Endometrium (tissue), 2 donors: ENCODE measurements around the gene TRAPPC10.

Experiments used
- FAIRE-seq: peaks from 2 replicates; lab custom pipeline; 2012; peaks lifted over from hg19 to GRCh38; lab: Jason Lieb, UNC
- donor health status: control.
- donor health status: control.

Gene TRAPPC10

DNA sequence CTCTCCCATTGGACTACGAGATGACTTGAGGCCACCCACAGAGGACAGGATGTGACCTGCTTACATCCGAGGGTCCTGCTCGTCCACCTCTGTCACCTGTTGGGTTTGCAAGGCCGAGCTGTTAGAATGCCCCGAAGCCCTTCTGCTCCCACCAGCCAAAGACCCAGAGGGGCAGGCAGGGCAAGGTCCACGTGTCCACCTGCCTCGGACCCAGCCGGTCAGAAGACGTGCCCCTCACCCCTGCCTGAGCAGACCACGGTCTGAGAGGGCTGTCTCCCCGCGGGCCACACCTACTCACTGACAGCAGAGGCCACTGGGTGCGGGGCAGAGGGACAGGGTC lies 30.3 kb upstream of the TRAPPC10 start:
- no peak for FAIRE-seq

DNA sequence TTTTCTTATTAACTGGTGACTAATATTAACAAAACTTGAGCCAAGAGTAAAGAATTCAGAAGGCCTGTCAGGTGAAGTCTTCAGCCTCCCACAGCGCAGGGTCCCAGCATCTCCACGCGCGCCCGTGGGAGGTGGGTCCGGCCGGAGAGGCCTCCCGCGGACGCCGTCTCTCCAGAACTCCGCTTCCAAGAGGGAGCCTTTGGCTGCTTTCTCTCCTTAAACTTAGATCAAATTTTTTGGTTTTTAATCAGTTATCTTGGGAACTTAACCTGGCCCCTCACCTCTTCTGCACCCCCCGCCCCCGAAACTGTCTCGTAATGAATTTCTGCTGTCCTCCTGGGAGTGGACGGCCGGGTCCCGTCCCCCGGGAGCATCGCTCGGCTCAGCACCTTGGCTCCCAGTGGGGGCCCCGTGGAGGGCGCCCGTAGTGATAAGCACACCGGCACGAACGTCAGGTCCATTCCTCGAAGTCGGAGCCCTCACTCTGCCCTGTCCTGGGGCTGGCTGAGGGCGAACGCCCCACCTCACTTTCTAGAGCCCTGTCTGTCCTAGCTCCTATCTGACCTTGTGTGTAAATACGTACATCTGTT lies 29.5 kb upstream of the TRAPPC10 start:
- no peak for FAIRE-seq

DNA sequence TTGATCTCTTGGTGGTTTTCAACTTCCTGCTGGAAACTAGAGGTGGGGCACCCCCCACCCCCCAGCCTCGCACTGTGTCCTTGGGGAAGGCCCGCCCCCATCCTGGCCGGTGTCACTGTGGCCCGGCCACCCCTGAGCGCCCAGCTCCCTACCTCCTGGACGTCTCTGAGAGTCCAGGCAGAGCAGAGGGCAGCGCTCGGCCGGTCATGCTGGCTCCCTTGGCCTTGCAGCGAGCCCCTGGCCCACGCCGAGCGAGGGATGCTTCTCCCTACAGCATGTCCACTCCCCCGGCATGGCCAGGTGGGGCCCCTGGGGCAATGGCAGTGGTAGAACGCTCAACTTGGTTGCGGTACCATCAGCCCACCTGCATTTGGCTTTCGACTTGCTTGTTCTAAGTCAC lies 28.7 kb upstream of the TRAPPC10 start:
- FAIRE-seq: no peak

- no peak for FAIRE-seq
These were observed 28.2 kb upstream of the TRAPPC10 start for GRCh38 chr21:43983860-43984420.

DNA sequence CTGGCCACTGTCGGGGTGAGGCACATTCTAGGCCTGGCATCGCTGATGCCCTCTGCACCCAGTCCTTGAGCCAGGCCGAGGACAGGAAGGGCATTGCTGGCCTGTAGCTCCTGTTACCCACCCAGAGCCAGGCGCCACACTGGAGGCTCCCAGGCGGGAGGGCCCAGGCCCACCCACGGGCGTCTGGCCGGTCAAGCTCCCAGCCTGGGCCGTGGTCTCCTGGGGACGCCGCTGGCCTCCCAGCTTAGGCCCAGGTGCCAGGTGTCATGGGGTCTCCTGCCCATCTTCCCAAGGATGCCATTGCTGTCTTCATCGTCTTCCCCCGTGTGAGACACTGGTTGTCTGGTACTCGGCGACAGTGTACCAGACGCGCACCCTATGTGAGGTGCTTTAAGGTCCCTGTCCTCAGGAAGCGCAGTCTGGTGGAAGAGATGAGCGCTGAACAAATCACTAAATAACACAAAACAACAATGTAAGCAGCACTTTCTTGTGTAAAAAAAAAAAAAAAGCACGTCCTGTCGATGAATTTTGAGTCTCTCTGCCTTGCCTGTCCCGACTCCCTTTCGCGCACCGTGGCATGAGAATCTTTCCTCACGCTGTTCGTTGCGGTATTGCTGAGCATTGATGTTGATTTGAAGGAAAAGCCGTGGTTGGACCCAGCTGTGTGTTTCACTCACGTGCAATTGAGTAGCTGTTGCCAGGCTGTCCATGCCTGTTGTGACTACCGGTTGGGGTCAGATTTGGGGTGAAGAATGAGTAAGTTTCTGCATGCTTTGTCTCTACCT lies 27.0 kb upstream of the TRAPPC10 start:
- no peak for FAIRE-seq

- FAIRE-seq: no peak
These were observed 26.3 kb upstream of the TRAPPC10 start for GRCh38 chr21:43985690-43986251.

DNA sequence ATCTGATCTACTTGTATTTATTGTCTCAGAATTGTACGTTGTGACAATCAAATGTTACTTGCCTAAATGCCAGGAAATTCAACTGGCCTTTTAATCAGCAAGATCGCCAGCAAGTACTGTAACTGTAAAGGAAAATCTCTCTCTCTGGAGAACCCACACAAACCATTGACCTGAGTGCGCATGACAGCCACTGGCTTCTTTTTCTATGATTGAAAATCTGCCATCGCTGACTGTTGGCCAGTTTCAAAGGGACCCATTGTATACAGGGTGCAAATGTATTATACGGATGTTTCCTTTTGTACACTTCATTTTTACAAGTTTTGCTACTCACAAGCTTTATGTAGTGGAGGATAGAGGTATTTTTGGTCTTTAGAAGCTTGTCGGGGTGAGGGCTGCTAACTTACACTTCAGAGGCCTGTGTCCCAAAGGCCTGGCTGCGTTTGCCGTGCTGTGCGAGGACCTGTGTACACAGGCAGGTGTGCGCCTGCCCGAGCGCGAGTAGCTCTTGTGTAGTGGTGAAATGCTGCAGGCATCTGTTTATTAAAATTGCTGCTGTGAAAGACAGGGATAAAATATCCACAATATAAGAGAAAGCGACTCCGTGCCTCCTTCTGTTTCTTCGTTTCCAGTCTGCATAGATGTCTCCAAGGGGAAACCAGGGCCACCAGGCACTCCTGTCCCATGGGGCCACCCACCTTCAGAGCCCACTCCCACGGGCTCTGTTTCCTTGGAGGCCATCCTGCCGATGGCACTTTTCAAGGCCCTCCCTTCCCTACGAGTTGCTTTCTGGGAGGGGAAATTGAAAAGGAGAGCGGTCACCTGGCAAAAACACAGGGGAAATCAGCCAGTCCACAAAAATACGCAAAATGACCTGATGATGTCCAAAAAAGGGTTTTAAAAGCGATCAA lies 25.3 kb upstream of the TRAPPC10 start:
- FAIRE-seq: no peak

DNA sequence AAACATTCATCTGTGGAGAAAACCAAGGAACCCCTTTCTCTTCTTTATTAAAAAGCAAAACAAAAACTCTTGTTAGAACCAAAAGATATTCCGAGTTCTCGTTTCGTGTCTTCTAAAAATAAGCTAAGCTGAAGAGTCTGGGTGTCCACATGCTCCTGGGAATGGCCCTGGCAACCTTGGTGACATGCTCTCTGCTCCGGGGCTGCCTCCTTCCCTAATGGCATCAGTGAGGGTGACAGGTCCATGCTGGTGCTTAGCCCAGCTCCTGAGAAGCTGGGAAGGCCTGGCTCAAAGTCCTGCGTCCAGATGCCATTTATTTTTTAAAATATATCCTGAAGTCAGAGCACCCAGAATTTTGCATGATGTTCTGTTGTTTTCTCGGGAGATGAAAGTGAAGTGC lies 24.6 kb upstream of the TRAPPC10 start:
- FAIRE-seq: no peak

DNA sequence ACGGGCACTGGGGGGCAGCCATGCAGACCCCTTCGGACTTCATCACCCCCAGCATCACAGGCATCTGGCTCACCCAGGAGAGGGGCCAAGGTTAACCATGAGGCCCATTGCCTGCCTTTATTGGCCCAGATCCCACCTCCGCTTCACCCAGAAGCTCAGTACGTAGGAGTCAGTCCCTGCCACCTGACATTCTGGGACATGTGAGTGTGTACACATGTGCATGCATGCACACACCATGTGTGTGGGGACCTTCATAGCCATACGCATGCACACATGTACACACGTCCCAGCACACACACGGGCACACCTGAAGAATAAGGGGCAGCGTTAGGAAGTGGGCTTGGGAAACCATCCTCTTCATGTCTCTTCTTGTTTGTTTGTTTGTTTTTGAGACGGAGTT lies 24.1 kb upstream of the TRAPPC10 start:
- FAIRE-seq: no peak

DNA sequence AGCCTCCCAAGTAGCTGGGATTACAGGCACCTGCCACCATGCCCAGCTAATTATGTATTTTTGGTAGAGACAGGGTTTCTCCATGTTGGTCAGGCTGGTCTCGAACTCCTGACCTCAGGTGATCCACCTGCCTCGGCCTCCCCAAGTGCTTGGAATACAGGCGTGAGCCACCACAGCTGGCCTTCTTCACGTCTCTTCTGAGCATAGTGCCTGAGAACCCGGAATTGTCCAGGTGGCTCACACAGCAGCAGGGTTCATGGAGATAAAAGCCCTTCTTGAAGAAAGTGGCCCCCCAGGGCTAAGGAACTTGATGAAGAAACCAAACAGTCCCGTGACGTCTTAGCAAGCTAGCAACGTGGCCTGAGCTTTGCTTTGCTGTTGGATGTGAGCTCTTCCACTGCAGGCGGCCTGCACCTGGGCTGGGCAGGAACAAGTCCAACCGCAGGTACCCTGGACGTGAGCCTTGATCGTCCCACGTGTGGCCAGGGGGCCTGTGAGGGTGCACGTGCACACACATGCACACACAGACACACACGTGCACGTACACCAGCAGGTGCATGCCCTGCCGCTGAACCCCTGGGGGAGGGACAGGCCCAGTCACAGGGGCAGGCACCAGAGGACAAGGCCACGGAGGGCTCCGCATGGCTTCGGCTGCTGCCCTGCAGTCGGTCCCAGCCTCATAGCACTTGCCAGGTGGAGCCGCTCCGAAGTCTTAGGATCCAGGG lies 23.4 kb upstream of the TRAPPC10 start:
- FAIRE-seq: no peak

GRCh38 chr21:43989401-43989800 lies 22.7 kb upstream of the TRAPPC10 start:
- FAIRE-seq: no peak

GRCh38 chr21:43991447-43991991 lies 20.6 kb upstream of the TRAPPC10 start:
- FAIRE-seq: no peak

DNA sequence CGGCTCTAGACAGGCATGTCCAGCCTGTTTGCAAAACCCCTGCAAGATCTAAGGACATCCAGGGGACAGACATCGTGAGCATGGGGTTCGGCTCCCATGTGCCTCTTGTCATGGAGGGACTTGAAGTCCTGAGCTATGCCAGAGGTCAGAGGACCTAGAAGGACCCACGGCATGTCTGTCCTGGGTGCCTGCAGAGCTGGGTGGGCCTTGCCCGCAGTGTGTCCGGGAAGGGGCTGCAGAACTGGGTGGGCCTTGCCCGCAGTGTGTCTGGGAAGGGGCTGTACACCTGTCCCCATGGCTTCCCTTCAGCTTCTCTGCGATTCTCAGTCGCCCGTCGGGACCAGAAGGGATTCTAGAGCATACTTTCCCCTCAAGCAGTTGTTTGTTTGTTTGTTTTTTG lies 20.0 kb upstream of the TRAPPC10 start:
- no peak for FAIRE-seq

DNA sequence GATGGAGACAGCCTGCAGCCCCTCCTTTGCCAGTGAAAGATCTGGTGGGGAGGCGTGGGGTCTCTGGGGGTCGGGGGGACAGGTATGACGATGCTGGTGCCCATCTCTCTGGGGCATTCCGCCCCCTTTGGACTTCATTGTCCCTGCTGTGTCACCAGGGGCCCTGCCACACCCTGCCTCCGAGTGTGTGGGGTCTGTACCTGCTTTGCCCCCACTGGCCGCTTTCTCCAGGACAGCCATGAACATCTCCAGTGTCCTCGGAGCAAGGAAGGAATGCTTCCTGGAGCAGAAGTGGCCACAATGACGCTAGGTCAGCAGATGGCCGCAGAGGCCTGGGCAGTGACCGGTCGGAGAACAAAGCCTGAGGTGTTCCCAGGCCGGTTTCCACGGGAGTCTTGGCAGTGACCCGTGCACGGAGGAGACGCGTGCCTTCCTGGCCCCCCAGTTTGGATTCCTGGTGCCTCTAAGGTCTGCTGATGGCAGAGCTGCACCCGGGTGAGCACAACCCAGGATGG lies 18.6 kb upstream of the TRAPPC10 start:
- no peak for FAIRE-seq

- FAIRE-seq: no peak
These were observed 18.0 kb upstream of the TRAPPC10 start for GRCh38 chr21:43994085-43994484.

GRCh38 chr21:43994646-43995045 lies 17.5 kb upstream of the TRAPPC10 start:
- FAIRE-seq: no peak

GRCh38 chr21:43995521-43996105 lies 16.5 kb upstream of the TRAPPC10 start:
- no peak for FAIRE-seq

DNA sequence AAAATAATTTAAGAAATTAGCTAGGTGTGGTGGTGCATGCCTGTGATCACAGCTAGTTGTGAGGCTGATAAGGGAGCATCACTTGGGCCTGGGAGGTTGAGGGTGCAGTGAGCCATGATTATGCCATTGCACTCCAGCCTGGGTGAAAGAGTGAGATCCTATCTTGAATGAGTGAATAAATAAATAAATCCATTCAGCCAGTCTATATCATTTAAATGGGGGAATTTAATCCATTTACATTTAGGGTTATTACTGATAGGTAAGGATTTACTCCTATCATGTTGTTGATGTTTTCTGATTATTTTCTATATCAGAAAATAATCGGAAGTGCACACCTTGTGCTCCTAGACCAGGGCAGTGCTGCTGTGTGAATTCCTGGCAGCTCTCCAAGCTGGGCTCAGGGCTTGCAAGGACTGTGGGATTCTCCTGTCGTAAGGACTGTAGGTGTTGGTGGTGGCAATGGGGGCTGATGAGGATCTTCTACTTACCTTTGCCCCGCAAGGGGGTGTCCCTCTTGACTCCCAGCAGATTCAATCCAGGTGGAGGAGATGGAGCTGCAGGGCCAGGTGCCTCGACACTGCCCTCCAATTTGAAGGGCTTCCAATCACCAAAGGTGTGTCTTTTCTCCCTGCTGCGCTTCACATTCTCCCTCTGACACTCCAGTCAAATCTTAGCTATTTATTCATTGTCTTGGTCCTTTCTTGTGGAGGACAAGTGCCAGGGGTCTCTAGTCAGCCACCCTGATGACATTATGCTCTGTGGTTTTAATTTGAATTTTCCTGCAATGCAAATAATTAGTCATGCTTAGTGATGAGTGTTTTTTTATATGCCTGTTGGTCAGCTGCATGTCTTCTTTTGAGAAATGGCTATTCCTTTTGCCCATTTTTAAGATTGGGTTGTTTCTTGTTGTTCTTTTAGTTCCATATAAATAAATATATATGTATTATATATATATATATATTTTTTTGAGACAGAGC lies 14.1 kb upstream of the TRAPPC10 start:
- FAIRE-seq: no peak

DNA sequence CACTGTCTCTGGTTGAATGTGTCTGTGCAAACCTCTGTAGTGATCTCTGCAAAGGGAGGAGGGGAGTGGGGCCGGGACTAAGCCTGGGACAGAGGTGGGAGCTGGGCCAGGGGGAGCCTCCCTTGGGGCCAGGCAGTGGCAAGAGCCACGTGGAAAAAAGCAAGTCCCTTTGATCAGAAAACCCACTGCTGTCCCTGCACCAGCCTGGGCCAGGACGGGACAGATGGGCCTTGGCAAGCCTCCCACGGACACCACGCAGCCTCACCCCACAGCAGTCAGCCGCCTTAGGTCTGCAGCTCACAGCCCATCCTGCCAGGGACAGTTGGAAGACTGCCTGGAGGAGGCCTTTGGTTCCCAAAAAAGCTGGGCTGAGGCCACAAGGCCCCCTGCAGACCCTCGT lies 11.7 kb upstream of the TRAPPC10 start:
- FAIRE-seq: no peak

- FAIRE-seq: no peak
These were observed 9.6 kb upstream of the TRAPPC10 start for GRCh38 chr21:44002511-44002910.
